Hepatocyte (in vitro differentiated cells): ENCODE data around the gene PDZD7.

Source experiments
- EZH2 ChIP-seq: fragments of 200-600 bp; sonication (generic); IDR thresholded peaks from 2 replicates; pipeline ENCODE4 v1.6.1; 2016; ENCODE audit warnings: antibody characterized with exemption, mild to moderate bottlenecking, borderline replicate concordance
- EZH2phosphoT487 ChIP-seq: fragments of 200-600 bp; sonication (generic); IDR thresholded peaks from one replicate; pipeline ENCODE4 v1.6.1; 2018; ENCODE audit warnings: antibody characterized with exemption, mild to moderate bottlenecking, low read depth, moderate library complexity; ENCODE audit not compliant: unreplicated experiment, severe bottlenecking
- TF ChIP-seq, protein P1 (sequence below): fragments of 200-600 bp; sonication (generic); IDR thresholded peaks from 2 replicates; pipeline ENCODE4 v1.5.1; 2016; ENCODE audit warnings: antibody characterized with exemption, mild to moderate bottlenecking; ENCODE audit not compliant: poor library complexity

- TF ChIP-seq, protein P1, sequence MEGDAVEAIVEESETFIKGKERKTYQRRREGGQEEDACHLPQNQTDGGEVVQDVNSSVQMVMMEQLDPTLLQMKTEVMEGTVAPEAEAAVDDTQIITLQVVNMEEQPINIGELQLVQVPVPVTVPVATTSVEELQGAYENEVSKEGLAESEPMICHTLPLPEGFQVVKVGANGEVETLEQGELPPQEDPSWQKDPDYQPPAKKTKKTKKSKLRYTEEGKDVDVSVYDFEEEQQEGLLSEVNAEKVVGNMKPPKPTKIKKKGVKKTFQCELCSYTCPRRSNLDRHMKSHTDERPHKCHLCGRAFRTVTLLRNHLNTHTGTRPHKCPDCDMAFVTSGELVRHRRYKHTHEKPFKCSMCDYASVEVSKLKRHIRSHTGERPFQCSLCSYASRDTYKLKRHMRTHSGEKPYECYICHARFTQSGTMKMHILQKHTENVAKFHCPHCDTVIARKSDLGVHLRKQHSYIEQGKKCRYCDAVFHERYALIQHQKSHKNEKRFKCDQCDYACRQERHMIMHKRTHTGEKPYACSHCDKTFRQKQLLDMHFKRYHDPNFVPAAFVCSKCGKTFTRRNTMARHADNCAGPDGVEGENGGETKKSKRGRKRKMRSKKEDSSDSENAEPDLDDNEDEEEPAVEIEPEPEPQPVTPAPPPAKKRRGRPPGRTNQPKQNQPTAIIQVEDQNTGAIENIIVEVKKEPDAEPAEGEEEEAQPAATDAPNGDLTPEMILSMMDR, result no peak
- TF ChIP-seq EZH2 (no peak), EZH2phosphoT487 (no peak)
Observed at GRCh38 chr10:100976906-100977305, 54.0 kb downstream of the PDZD7 start.
